SU-DHL-6 (cell line): ENCODE results near the gene ZNF281.

Experiments
- H2AFZ ChIP-seq: fragments of 200-600 bp; sonication (generic); 2 replicates; pipeline ENCODE4 v1.6.1; 2014; ENCODE audit warnings: low read depth, mild to moderate bottlenecking, moderate library complexity, mixed read lengths, antibody characterized with exemption, low read length; ENCODE audit not compliant: severe bottlenecking
- H3F3A ChIP-seq: fragments of 200-600 bp; shearing (Covaris generic); 2 replicates; pipeline ENCODE4 v1.6.0; 2016; ENCODE audit warnings: antibody characterized with exemption, mild to moderate bottlenecking; ENCODE audit not compliant: insufficient read depth
- H3K27ac ChIP-seq: fragments of 200-600 bp; sonication (generic); 2 replicates; pipeline ENCODE4 v1.5.1; 2016; ENCODE audit warnings: low read depth, mild to moderate bottlenecking, low read length, moderate library complexity, mixed read lengths
- H3K27me3 ChIP-seq: fragments of 200-600 bp; sonication (generic), shearing (Covaris generic); 2 replicates; pipeline ENCODE4 v1.6.0; 2014; ENCODE audit warnings: mild to moderate bottlenecking, low read length
- H3K36me3 ChIP-seq: fragments of 200-600 bp; sonication (generic); 2 replicates; pipeline ENCODE4 v1.6.1; 2014; ENCODE audit warnings: mild to moderate bottlenecking, low read length, mixed read lengths
- H3K4me2 ChIP-seq: fragments of 300-600, 200-600 bp; shearing (Covaris generic), sonication (generic); 2 replicates; pipeline ENCODE4 v1.6.0; 2014; ENCODE audit warnings: low read length, low read depth, mild to moderate bottlenecking; ENCODE audit not compliant: poor library complexity, severe bottlenecking
- H3K4me3 ChIP-seq: fragments of 200-600 bp; sonication (generic); 2 replicates; pipeline ENCODE4 v1.5.1; 2014; ENCODE audit warnings: antibody characterized with exemption, low read length, mild to moderate bottlenecking, mixed read lengths; ENCODE audit not compliant: insufficient read depth, poor library complexity, severe bottlenecking
- H3K79me2 ChIP-seq: fragments of 200-600 bp; sonication (generic); 2 replicates; pipeline ENCODE4 v1.6.1; 2014; ENCODE audit warnings: mild to moderate bottlenecking, low read length, moderate library complexity; ENCODE audit not compliant: insufficient read depth
- H3K9ac ChIP-seq: fragments of 200-600 bp; sonication (generic); 2 replicates; pipeline ENCODE4 v1.7.0; 2014; ENCODE audit warnings: mild to moderate bottlenecking, low read length
- H3K9me2 ChIP-seq: fragments of 200-600 bp; sonication (generic); replicated peaks from 2 replicates; pipeline ENCODE4 v1.6.1; 2014; ENCODE audit warnings: low read length; ENCODE audit not compliant: insufficient read depth
- H3K9me3 ChIP-seq: fragments of 200-600 bp; sonication (generic); 2 replicates; pipeline ENCODE4 v1.6.1; 2014; ENCODE audit warnings: low read length, mixed read lengths; ENCODE audit not compliant: insufficient read depth
- H4K20me1 ChIP-seq: fragments of 200-600 bp; sonication (generic); 2 replicates; pipeline ENCODE4 v1.6.1; 2014; ENCODE audit warnings: low read depth, mild to moderate bottlenecking, antibody characterized with exemption, low read length, moderate library complexity, mixed read lengths
- EZH2phosphoT487 ChIP-seq: fragments of 200-600 bp; sonication (generic), shearing (Covaris generic); conservative IDR thresholded peaks from 2 replicates; pipeline ENCODE4 v1.6.1; 2018; ENCODE audit warnings: mild to moderate bottlenecking, antibody characterized with exemption, low read length, moderate library complexity, mixed read lengths
- TF ChIP-seq, protein P1 (sequence below): fragments of 200-600 bp; sonication (generic); IDR thresholded peaks from one replicate; pipeline ENCODE4 v1.5.1; 2017; ENCODE audit warnings: antibody characterized with exemption, mild to moderate bottlenecking, low read length, moderate library complexity; ENCODE audit not compliant: insufficient read depth, poor library complexity, severe bottlenecking

Gene ZNF281

DNA sequence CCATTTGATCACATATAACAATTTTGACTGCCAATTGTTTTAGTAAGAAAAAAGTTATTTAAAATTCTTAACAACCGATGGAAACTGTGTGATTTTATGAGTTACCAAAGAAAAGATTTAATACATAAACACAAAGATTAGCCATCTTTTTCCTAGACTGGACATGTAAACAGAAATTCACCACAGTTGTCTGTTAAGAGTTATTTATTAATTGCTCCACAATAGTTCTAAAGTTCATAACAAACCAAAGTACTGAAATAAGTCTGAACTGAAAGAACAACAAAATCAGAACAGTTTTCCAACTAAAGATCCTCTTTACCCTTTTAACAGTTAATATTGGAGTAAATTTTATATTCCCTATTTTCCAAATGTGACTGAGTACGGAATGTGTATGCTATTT lies 8.6 kb downstream of the ZNF281 start:
- no peaks in the 10 kb centered on the region for H3K9me3 ChIP-seq
- no peak for TF ChIP-seq EZH2phosphoT487
- TF ChIP-seq, protein P1, sequence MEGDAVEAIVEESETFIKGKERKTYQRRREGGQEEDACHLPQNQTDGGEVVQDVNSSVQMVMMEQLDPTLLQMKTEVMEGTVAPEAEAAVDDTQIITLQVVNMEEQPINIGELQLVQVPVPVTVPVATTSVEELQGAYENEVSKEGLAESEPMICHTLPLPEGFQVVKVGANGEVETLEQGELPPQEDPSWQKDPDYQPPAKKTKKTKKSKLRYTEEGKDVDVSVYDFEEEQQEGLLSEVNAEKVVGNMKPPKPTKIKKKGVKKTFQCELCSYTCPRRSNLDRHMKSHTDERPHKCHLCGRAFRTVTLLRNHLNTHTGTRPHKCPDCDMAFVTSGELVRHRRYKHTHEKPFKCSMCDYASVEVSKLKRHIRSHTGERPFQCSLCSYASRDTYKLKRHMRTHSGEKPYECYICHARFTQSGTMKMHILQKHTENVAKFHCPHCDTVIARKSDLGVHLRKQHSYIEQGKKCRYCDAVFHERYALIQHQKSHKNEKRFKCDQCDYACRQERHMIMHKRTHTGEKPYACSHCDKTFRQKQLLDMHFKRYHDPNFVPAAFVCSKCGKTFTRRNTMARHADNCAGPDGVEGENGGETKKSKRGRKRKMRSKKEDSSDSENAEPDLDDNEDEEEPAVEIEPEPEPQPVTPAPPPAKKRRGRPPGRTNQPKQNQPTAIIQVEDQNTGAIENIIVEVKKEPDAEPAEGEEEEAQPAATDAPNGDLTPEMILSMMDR, result no peak
- H4K20me1 ChIP-seq, result peaks cover 22% of the 10 kb centered on the region; the same call in 1 of the 2 replicates
- no peak overlapping the region for H3K4me2 ChIP-seq
- no peaks in the 10 kb centered on the region for H3K9me2 ChIP-seq
- H3K9ac ChIP-seq, result no peak overlapping the region
- H3F3A ChIP-seq, result 0 out of 2 replicates have a peak, but pooled peaks cover 4% of the 10 kb centered on the region
- no peak overlapping the region for H2AFZ ChIP-seq
- no peak overlapping the region for H3K27ac ChIP-seq
- no peaks in the 10 kb centered on the region for H3K27me3 ChIP-seq
- no peak overlapping the region for H3K4me3 ChIP-seq
- peaks cover 20% of the 10 kb centered on the region; the same call in 1 of the 2 replicates for H3K79me2 ChIP-seq
- H3K36me3 ChIP-seq, result peaks cover 22% of the 10 kb centered on the region; the same call in 1 of the 2 replicates

DNA sequence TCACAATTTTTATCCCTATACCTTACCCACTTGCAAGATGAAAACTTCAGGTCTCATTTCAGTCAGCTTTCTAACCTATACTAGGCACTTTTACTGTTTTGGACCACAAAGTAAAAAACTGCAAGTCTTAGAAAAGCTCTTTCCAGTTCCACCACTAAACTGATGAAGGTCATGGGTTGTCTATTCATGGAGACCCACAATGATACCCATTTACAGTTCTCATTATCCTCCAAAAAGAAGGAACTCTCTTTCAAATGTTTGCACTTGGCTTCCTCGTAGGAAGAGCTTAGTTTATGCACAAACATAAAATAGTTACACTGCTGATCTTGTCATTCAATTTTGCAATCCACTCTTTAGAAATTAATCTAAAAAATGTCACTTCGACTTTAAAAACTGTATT lies 9.3 kb downstream of the ZNF281 start:
- no peak overlapping the region for H3K4me2 ChIP-seq
- TF ChIP-seq, protein P1, result no peak
- no peak for TF ChIP-seq EZH2phosphoT487

DNA sequence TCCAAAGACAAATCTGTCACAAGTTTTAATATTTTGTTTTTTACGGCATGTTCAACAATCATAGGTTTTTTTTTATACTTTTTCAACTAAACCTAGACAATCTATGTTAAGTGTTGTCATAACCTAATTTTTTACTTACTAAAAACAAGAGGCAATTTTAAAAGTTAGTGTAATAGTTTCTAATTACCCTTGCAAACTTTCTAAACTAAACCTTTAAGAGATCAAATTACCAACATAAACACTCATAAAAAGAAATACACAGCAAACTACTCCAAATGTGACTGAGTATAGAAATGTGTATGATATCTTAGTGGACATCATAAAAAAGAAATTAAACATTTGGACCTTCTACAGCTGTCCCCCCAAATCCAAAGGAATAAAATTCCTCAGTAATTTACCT lies 10.0 kb downstream of the ZNF281 start:
- H4K20me1 ChIP-seq, result peaks cover 14% of the 10 kb centered on the region; the same call in 1 of the 2 replicates
- 0 out of 2 replicates have a peak, but pooled peaks cover 4% of the 10 kb centered on the region for H3F3A ChIP-seq
- no peaks in the 10 kb centered on the region for H3K27me3 ChIP-seq
- peaks cover 11% of the 10 kb centered on the region; the same call in 1 of the 2 replicates for H3K36me3 ChIP-seq
- TF ChIP-seq, protein P1, result no peak
- TF ChIP-seq EZH2phosphoT487, result no peak
- no peaks in the 10 kb centered on the region for H3K9me2 ChIP-seq
- no peaks in the 10 kb centered on the region for H3K9me3 ChIP-seq
- no peak overlapping the region for H3K27ac ChIP-seq
- no peak overlapping the region for H3K4me2 ChIP-seq
- peaks cover 6% of the 10 kb centered on the region; the same call in 1 of the 2 replicates for H3K79me2 ChIP-seq
- no peak overlapping the region for H3K9ac ChIP-seq
- no peak overlapping the region for H3K4me3 ChIP-seq
- H2AFZ ChIP-seq, result no peak overlapping the region

More for the DNA sequence above, 9.3 kb downstream of the ZNF281 start:
- no peak overlapping the region for H2AFZ ChIP-seq
- H3F3A ChIP-seq, result 0 out of 2 replicates have a peak, but pooled peaks cover 4% of the 10 kb centered on the region
- H3K79me2 ChIP-seq, result peaks cover 13% of the 10 kb centered on the region; the same call in 1 of the 2 replicates
- H3K9me3 ChIP-seq, result no peaks in the 10 kb centered on the region
- no peak overlapping the region for H3K27ac ChIP-seq
- H4K20me1 ChIP-seq, result peaks cover 15% of the 10 kb centered on the region; the same call in 1 of the 2 replicates
- no peaks in the 10 kb centered on the region for H3K9me2 ChIP-seq
- H3K27me3 ChIP-seq, result no peaks in the 10 kb centered on the region
- no peak overlapping the region for H3K4me3 ChIP-seq
- H3K9ac ChIP-seq, result no peak overlapping the region
- peaks cover 18% of the 10 kb centered on the region; the same call in 1 of the 2 replicates for H3K36me3 ChIP-seq
